Measurements from ENCODE around the gene ANKH.

ANKH gene

DNA sequence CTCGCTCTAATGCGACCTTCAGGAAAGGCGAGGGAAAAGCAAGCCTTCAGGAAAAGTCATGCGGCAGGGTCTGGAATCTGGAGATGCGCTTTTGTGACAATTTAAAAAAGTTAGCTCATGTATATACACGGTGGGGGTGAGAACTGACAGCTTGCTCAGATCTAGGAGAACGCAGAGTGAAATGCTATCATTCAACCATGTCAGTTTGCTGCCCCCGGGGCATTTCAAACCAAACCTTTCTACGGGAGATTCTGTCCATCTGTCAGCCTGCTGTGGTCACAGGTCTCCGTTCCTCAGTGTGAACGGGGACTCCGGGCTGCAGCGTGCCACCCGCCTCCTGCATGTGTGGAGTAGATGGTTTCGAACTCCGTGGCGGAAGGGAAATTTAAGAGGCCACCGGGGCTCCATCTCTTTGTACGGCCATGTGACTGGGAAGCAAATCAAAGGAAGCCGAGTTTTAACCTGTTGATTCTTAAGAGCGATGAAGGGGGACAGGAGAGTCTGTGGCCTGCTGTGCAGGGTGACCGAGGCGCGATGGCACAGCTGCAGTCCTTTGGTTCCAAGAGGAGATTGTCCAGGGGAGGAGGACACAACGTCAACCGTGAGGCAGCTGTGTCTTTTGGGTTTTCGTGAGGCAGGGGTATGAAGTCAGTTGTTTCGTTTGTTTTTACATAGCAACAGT lies 161.1 kb downstream of the ANKH start:
- DNase-seq: no peak

DNA sequence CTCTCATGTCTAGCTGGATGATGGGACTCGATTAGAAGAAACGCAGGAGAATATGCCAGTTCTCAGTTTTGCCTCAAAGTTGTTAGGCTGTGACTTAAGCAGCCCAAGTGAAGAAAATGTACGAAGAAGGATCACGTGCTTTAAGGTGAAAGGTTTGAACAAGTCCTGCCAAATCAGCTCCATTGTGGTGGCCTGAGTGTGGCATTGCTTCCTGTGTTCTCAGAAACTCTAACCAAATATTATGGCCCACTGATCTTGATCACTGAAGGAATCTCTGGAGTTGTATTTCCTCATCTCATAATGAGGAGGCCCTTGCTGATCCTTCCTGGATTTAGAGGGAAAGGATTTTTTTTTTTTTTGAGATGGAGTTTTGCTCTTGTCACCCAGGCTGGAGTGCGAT lies 163.0 kb downstream of the ANKH start:
- no peak for DNase-seq

DNA sequence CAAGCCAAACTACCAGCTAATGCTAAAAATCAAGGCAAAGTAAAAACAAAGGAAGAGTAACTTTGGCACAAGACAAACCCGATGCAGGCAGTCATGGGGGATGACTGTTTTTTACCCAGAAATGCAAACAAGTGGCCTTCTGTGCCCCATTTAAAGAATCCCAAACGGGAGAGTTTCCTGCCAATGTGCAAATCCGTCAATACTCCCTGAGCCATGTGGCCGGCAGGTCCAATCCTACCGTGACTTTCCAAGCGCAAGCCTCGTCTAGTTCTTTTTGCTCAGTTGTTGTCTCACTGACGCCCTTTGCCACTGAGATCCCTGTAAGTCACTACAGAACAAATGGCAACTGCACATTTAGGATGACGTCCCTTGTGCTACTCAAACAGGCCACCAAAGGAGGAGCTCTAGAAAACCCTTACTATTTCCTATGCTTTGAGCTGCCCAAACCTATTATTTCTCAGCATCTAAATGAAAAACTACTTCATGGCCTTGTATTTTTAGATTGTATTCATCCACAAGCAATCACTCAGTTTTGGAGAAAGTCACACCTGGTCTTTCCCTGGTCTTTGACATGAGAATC lies 163.7 kb downstream of the ANKH start:
- DNase-seq: no peak

DNA sequence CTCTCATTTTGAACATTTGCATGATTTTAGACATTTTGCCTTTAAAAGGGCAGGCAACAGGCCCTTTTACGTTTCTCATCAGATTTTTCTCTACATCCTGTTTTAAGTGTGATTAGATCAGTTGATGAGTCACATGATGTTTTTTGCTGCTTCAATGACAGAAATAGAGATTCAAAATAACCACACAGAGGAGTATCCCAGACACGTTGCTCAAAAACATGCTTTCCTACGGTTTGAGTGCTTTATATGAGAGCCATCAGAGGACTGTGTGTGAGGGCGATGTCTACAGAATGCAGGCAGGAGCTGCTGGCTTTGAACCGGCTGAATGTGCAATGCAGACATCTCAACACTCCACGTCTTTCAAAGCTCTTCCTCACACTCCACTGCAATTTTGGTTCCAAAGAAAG lies 165.0 kb downstream of the ANKH start:
- no peak for DNase-seq

- no peak for DNase-seq
Measured at GRCh38 chr5:14705556-14705955, 166.0 kb downstream of the ANKH start.

- DNase-seq: no peak
Measured at GRCh38 chr5:14702238-14702839, 169.2 kb downstream of the ANKH start.

DNA sequence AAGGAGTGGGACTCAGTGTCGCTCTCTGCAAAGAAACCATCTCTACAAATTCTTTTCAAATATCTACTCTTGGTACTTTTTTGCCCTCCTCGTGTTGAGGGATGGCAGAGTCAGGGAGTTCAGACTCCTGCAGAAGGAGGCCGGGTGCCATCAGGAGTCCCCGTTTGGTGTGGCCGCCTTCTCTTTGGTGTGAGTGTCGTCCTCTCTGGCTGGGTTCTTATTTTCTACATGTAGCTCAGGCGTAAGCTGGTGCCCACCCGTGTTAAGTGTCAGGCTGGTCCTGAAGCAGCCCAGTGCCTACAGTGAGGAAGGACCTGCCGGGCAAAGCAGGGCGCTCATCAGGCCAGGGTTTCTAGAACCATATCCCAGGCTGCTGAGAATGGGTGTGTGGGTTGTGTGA lies 170.0 kb downstream of the ANKH start:
- DNase-seq: no peak

GRCh38 chr5:14700478-14701436 lies 170.8 kb downstream of the ANKH start:
- no peak for DNase-seq

- DNase-seq: no peak
Measured at GRCh38 chr5:14699807-14700400, 171.7 kb downstream of the ANKH start.

DNA sequence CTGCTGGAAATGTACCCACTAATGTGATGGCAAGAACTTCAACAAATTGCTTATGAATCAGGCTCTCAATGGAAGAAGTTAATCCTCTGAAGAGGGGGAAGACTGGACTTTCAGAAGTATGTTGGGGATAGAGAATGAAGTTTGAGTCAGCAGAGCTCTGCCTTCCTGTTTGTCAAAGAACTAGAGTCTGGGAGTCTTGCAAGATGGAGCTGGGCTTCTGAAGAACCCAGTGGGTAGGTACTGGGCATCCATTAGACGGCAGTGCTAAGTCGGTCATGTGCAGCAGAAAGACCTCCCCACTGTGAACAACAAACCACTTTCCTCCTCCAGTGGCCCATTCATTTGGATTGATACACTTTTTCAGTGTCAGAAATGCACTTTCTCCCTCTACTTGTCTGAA lies 172.4 kb downstream of the ANKH start:
- DNase-seq: no peak

GRCh38 chr5:14698495-14698894 lies 173.1 kb downstream of the ANKH start:
- DNase-seq: no peak

DNA sequence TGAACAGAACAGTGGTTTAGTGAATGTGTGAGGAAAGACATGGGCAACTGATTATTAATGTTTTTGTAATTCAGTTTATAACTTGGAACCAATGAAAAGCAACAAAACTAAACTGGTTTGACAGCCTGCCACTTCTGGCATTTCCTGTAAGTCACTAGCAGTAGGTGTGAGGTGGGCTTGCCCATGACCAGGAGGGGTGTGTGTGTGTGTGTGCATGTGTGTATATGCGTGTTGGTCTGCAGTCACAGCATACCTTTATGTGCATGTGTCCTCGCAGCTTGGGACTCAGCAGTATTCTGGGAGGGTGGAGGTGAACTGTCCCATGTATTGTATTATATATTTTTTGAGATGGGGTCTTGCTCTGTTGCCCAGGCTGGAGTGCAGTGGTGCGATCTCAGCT lies 174.7 kb downstream of the ANKH start:
- DNase-seq: no peak

DNA sequence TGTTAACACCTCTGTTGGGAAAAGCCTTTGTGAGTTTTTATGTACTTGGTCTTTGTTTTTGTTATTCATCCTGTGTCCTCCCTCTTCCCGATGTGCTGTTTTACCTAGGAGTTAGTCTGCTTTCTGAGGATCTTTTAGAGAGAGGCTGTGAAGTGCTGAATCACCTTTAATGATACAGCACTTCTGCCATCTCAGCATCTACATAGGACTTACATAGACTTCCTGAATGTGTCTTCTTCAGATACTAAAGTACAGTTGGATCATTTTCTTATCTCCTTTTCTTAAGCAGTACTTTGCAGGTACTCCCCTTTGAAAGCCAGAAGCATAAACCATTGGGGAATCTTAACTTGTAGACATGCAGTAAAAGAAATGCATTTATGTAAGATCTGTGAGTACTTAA lies 175.5 kb downstream of the ANKH start:
- no peak for DNase-seq

GRCh38 chr5:14695152-14695551 lies 176.4 kb downstream of the ANKH start:
- DNase-seq: no peak

- no peak for DNase-seq
Measured at GRCh38 chr5:14693070-14693469, 178.5 kb downstream of the ANKH start.

GRCh38 chr5:14687023-14687665 lies 184.4 kb downstream of the ANKH start:
- no peak for DNase-seq

DNA sequence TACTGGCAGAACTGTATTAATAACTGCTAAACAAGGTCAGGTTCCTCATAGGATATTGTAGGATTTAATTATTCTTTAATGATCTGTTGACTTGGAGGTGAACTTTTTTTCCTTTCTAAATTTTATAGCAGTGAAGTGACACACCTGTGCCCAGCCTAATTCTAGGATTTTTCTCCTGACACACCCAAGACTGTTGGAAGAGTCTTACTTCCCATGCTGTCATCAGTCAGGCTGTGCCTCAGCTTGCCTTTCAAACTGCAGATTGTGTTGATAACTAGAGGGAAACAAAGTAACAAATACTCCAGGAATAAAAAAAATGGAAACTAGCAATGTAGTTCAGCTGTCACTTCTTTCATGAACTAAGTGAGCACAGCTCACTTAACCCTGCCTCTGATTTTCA lies 185.1 kb downstream of the ANKH start:
- DNase-seq: no peak

- peak; percentile 59 for DNase-seq
Measured at GRCh38 chr5:14685757-14686156, 185.8 kb downstream of the ANKH start.

GRCh38 chr5:14684757-14685156 lies 186.8 kb downstream of the ANKH start:
- DNase-seq: no peak

DNA sequence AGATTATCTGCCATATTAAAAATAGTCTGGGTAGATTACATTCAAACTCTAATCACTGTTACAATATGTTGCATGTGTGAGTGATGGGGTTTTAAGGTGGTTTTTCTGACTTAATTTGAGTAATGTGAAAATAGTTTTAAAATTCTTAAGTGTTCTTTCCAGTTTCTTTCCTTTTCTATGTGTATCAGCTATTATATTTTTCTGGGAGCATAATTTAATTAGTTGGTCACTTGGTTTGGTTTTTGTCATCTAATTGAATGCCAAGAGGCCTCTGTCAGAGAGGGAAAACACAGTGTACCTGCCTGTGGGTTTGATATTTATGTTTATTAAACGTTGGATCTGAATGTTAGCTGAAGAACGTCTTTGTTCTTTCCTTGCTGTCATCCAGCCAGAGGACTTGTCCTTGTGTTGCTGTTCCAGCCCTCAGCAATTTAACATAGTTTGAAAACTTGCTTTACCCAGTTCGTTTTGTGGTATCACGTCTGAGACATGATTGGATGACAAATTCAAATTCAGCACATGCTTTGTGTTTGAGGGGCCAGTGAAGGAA lies 187.6 kb downstream of the ANKH start:
- DNase-seq: no peak

- DNase-seq: no peak
Measured at GRCh38 chr5:14681236-14681752, 190.3 kb downstream of the ANKH start.

GRCh38 chr5:14679595-14679994 lies 192.0 kb downstream of the ANKH start:
- no peak for DNase-seq
